ENCODE data around the gene TRAF3. TPM values are rescaled to one million over a fixed set of nuclear protein-coding genes. Genes with fewer than 3 reads are reported as not detected.

Gene TRAF3
- total RNA-seq, 1 donor from 2014 or later: 32.3 TPM

DNA sequence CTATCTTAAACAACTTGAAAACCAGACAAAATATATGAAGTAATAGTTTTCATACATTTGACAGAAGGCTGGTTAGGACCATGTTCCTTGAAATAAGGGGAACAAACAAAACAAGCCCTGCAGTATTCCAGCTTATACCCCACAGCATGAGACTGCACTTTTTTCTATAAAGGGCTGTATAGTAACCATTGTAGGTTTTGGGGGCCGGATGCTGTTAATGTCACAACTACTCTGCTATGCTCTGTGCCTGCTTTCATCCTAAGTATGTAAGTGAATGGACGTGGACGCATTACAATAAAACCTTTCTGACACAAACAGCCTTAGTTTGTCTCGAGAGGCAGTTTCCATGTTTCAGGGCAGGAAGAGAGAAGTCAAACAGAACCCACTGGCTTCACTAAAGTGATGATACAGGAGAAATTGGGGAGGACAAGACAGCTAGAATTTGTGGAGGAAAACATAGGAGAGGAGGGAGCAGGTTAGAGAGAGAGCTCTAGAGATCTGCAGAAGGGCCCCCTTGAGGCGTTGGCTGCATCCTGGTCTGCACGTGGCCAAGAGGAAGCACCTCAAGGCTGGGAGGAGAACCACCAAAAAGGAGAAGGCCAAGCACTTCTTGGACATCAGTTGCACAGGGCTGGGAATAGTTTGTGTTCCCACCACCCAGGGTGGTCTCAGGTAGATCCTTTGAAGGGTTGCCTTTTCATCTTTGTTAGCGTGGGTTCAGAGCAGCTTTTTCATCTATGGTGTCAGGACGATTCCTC, 63.7 kb downstream of the TRAF3 start:
- TF ChIP-seq, protein P1, sequence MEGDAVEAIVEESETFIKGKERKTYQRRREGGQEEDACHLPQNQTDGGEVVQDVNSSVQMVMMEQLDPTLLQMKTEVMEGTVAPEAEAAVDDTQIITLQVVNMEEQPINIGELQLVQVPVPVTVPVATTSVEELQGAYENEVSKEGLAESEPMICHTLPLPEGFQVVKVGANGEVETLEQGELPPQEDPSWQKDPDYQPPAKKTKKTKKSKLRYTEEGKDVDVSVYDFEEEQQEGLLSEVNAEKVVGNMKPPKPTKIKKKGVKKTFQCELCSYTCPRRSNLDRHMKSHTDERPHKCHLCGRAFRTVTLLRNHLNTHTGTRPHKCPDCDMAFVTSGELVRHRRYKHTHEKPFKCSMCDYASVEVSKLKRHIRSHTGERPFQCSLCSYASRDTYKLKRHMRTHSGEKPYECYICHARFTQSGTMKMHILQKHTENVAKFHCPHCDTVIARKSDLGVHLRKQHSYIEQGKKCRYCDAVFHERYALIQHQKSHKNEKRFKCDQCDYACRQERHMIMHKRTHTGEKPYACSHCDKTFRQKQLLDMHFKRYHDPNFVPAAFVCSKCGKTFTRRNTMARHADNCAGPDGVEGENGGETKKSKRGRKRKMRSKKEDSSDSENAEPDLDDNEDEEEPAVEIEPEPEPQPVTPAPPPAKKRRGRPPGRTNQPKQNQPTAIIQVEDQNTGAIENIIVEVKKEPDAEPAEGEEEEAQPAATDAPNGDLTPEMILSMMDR (IDR thresholded peaks at IDR 0.05; ENCODE audit: insufficient read depth, low read length, poor library complexity, severe bottlenecking): no peak
- no peak overlapping the region for H3K4me3 ChIP-seq (ENCODE audit: low read depth, low read length)
- H3K36me3 ChIP-seq (ENCODE audit: control insufficient read depth, insufficient read depth, low read length): no peaks in the 10 kb centered on the region
- no peaks in the 10 kb centered on the region for H3K27me3 ChIP-seq (ENCODE audit: control insufficient read depth, insufficient read depth, low read length)
- no peak for DNase-seq (ENCODE audit: low read depth)

DNA sequence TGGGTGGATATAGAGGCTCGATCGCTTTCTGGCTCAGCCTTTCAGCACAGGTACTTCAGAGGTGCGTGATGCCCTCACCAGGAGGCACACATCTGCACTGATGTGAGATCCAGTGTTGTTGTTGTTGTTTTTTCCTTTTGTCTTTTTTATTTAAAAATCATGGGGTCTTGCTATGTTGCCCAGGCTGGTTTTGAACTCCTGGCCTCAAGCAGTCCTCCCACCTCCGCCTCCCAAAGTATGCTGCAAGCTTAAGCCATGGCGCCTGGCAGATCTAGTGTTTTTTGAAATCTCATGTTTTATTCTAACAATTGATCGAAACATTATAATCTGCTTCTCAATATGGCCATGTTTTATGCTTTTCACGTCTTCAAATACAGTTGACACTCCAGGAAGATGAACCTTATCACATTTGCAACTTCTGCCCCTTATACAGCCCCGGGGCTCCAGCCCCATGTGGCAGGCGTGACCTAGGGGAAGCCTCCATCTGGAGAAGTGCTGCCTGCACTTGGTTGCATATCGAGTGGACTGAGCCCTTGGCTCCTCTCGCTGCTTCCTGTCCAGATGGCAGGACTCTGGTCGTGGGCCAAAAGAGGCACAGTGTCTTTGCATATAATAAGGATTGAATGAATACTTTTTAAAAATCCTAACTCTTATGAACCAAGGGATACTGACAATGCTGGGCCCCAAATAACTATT, 71.7 kb downstream of the TRAF3 start:
- H3K4me3 ChIP-seq (ENCODE audit: low read depth, low read length): no peak overlapping the region
- no peaks in the 10 kb centered on the region for H3K36me3 ChIP-seq (ENCODE audit: control insufficient read depth, insufficient read depth, low read length)
- DNase-seq (ENCODE audit: low read depth): no peak
- TF ChIP-seq, protein P1 (IDR thresholded peaks at IDR 0.05; ENCODE audit: insufficient read depth, low read length, poor library complexity, severe bottlenecking): no peak
- no peaks in the 10 kb centered on the region for H3K27me3 ChIP-seq (ENCODE audit: control insufficient read depth, insufficient read depth, low read length)

DNA sequence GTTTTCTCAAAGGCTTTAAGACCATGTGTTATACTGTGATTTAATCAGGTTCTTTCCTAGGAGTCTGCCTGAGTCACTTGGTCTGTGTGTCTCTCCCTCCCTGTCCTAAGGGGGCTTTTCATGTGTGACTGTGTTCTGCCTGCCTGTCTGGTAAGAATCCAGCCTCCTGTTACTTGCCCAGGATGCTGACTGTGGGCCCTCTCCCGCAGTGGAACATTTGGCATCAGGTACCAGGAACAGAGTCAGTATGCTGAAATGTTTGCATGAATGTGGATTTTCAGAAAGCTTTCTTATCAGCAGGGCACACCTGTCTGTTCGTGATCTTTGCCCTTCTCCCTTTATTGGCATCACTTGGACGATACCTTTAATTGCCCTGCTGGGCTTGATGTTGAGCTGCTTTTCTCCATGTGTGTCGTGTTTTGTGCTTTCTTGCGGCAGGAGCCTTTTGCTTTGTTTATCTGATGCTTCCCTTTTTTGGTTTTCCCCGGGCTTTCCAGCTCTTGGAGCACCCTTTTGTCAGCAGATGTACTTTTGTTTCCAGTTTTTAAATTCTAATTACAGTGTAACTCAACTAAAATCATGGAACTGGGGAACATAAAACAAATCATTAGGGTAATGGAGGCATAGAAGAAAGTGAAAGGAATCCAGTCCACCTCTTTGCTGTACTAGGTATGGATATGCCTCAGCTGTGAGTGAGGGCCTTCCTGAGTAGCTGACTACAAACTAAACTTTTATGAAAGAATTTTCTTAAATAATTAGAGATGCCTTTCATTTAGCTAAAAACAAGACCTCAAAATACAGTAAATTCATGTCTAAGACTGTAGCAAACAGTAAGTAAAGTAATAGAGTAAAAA, 72.5 kb downstream of the TRAF3 start:
- DNase-seq (ENCODE audit: low read depth): no peak

DNA sequence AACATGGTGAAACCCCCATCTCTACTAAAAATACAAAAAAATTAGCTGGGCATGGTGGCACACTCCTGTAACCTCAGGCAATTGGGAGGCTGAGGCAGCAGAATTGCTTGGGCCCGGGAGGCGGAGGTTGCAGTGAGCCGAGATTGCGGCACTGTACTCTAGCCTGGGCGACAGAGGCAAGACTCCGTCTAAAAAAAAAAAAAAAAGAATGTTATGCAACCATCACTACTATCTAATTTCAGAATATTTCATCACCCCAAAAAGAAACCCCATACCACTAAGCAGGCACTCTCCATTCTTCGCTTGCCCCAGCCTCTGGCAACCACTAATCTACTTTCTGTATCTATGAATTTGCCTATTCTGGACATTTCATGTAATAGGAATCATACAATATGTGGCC, 76.4 kb downstream of the TRAF3 start:
- Histone ChIP-seq H3K4me3 (ENCODE audit: low read depth, low read length) (no peak overlapping the region), H3K27me3 (ENCODE audit: control insufficient read depth, insufficient read depth, low read length) (no peaks in the 10 kb centered on the region), H3K36me3 (ENCODE audit: control insufficient read depth, insufficient read depth, low read length) (no peaks in the 10 kb centered on the region)
- TF ChIP-seq, protein P1 (IDR thresholded peaks at IDR 0.05; ENCODE audit: insufficient read depth, low read length, poor library complexity, severe bottlenecking): no peak
- no peak for DNase-seq (ENCODE audit: low read depth)

More for the DNA sequence above, 72.5 kb downstream of the TRAF3 start:
- TF ChIP-seq, protein P1 (IDR thresholded peaks at IDR 0.05; ENCODE audit: insufficient read depth, low read length, poor library complexity, severe bottlenecking): no peak
- Histone ChIP-seq H3K36me3 (ENCODE audit: control insufficient read depth, insufficient read depth, low read length) (no peaks in the 10 kb centered on the region), H3K27me3 (ENCODE audit: control insufficient read depth, insufficient read depth, low read length) (no peaks in the 10 kb centered on the region), H3K4me3 (ENCODE audit: low read depth, low read length) (no peak overlapping the region)

DNA sequence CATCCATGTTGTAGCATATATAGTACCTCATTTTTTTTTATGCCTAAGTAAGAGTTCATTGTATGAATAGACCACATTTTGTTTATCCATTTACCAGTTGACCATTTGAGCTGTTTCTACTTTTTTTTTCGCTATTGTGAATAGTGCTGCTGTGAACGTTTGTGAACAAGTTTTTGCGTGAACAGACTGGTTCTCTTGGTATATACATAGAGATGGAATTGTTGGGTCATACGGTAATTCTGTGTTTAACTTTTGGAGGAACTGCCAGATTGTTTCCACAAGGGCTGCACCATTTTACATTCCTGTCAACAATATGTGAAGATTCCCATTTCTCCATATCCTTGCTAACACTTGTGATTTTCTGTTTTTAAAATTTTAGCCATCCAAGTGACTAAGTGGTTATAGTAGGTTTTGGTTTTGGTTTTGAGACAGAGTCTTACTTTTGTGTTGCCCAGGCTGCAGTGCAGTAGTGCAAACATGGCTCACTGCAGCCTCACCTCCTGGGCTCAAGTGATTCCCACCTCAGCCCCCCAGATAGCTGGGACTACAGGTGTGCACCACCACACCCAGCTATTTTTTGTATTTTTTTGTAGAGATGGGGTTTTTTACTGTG, 76.9 kb downstream of the TRAF3 start:
- TF ChIP-seq, protein P1 (IDR thresholded peaks at IDR 0.05; ENCODE audit: insufficient read depth, low read length, poor library complexity, severe bottlenecking): no peak
- H3K4me3 ChIP-seq (ENCODE audit: low read depth, low read length): no peak overlapping the region
- H3K36me3 ChIP-seq (ENCODE audit: control insufficient read depth, insufficient read depth, low read length): no peaks in the 10 kb centered on the region
- no peaks in the 10 kb centered on the region for H3K27me3 ChIP-seq (ENCODE audit: control insufficient read depth, insufficient read depth, low read length)
- DNase-seq (ENCODE audit: low read depth): no peak

Measured in kidney epithelial cell (primary cell).